Measurements from ENCODE around the gene CDC37L1.

- no peak for TF ChIP-seq CTCF (IDR thresholded peaks at IDR 0.05)
- no peak for TF ChIP-seq ZFX (IDR thresholded peaks at IDR 0.05; ENCODE audit: borderline replicate concordance)
These were observed 77.1 kb downstream of the CDC37L1 start for GRCh38 chr9:4756420-4756819.
